Liver (tissue), 9 donors: ENCODE results near the gene AKNA. TPM values are rescaled to one million over a fixed set of nuclear protein-coding genes. Genes with fewer than 3 reads are reported as not detected.

Experiments used
- DNase-seq: peaks from one replicate; pipeline ENCODE4 v3.0.0-alpha.2; 2017; ENCODE audit warnings: low spot score
- H3K27ac ChIP-seq, 2 donors: one replicate each; pipeline ENCODE4 v1.7.0; 2013; ENCODE audit warnings: inconsistent platforms in 2 of 2, low read length in 2 of 2, control low read depth in 1 of 2, low read depth in 1 of 2, mild to moderate bottlenecking in 1 of 2
- H3K27me3 ChIP-seq, 4 donors: one replicate each; pipeline versions ENCODE4 v1.6.1 to v1.7.0; 2013; ENCODE audit warnings: low read length in 3 of 4, inconsistent platforms in 1 of 4, mild to moderate bottlenecking in 1 of 4, moderate library complexity in 1 of 4; ENCODE audit not compliant: control insufficient read depth in 4 of 4, insufficient read depth in 4 of 4
- H3K36me3 ChIP-seq, 4 donors: one replicate each; pipeline versions ENCODE4 v1.6.1 to v1.7.0; 2013; ENCODE audit warnings: low read length in 3 of 4, mild to moderate bottlenecking in 3 of 4, low read depth in 1 of 4, moderate library complexity in 1 of 4; ENCODE audit not compliant: control insufficient read depth in 4 of 4, insufficient read depth in 3 of 4
- H3K4me1 ChIP-seq, 4 donors: one replicate each; pipeline versions ENCODE4 v1.6.1 to v1.7.0; 2013; ENCODE audit warnings: low read length in 3 of 4, mild to moderate bottlenecking in 3 of 4, moderate library complexity in 1 of 4; ENCODE audit not compliant: control insufficient read depth in 4 of 4, insufficient read depth in 4 of 4
- H3K4me3 ChIP-seq, 3 donors: one replicate each; pipeline versions ENCODE4 v1.6.1 to v1.7.0; 2013; ENCODE audit warnings: low read length in 3 of 3, control low read depth in 1 of 3, low read depth in 1 of 3, mild to moderate bottlenecking in 1 of 3
- H3K9ac ChIP-seq, 2 donors: one replicate each; pipeline ENCODE4 v1.7.0; 2013; ENCODE audit warnings: low read length in 2 of 2, mild to moderate bottlenecking in 2 of 2, moderate library complexity in 2 of 2, control low read depth in 1 of 2, low read depth in 1 of 2
- H3K9me3 ChIP-seq, 4 donors: one replicate each; pipeline versions ENCODE4 v1.6.1 to v1.7.0; 2013; ENCODE audit warnings: low read length in 3 of 4; ENCODE audit not compliant: control insufficient read depth in 4 of 4
- EGR1 ChIP-seq, 2 donors: IDR thresholded peaks; 2 replicates each; pipeline ENCODE4 v1.6.1; 2016 to 2018; ENCODE audit warnings: antibody characterized with exemption in 2 of 2, low read depth in 2 of 2
- FOXA1 ChIP-seq: IDR thresholded peaks from 2 replicates; pipeline ENCODE4 v1.6.1; 2016; ENCODE audit warnings: antibody characterized with exemption
- FOXA2 ChIP-seq: IDR thresholded peaks from 2 replicates; pipeline ENCODE4 v1.6.1; 2016; ENCODE audit warnings: antibody characterized with exemption
- GABPA ChIP-seq, 2 donors: IDR thresholded peaks in 1 of 2; conservative IDR thresholded peaks in 1 of 2; 2 replicates each; pipeline ENCODE4 v1.6.1; 2016; ENCODE audit warnings: antibody characterized with exemption in 2 of 2, mild to moderate bottlenecking in 1 of 2, moderate library complexity in 1 of 2
- HNF4G ChIP-seq: IDR thresholded peaks from 2 replicates; pipeline ENCODE4 v1.6.1; 2016; ENCODE audit warnings: antibody characterized with exemption
- JUND ChIP-seq, 2 donors: IDR thresholded peaks; 2 replicates each; pipeline ENCODE4 v1.6.1; 2016; ENCODE audit warnings: antibody characterized with exemption in 2 of 2
- NR2F2 ChIP-seq: IDR thresholded peaks from 2 replicates; pipeline ENCODE4 v1.6.1; 2016; ENCODE audit warnings: antibody characterized with exemption
- RAD21 ChIP-seq, 2 donors: IDR thresholded peaks; 2 replicates each; pipeline ENCODE4 v1.6.1; 2016; ENCODE audit warnings: antibody characterized with exemption in 2 of 2, mild to moderate bottlenecking in 2 of 2
- SP1 ChIP-seq: IDR thresholded peaks from 2 replicates; pipeline ENCODE4 v1.6.1; 2018; ENCODE audit warnings: antibody characterized with exemption, mild to moderate bottlenecking
- TAF1 ChIP-seq: conservative IDR thresholded peaks from 2 replicates; pipeline ENCODE4 v1.6.1; 2016; ENCODE audit warnings: antibody characterized with exemption, mild to moderate bottlenecking
- YY1 ChIP-seq: IDR thresholded peaks from 2 replicates; pipeline ENCODE4 v1.6.1; 2016; ENCODE audit warnings: antibody characterized with exemption, mild to moderate bottlenecking
- WGBS: extraction: QIAGEN DNeasy Blood & Tissue Kit; methylation state at CpG from one replicate; pipeline ENCODE4 v1.1.7; 2013; 5-methylcytosine and 5-hydroxymethylcytosine counted together
- polyA plus RNA-seq, 2 donors: library from polyadenylated mRNA; stranded (reverse) in 1 of 2; unstranded in 1 of 2; fragments of 200-250 nt in 1 of 2; fragments of >200 nt in 1 of 2; fragmentation: Nextera tagmentation in 1 of 2; extraction: Ambion mirVana in 1 of 2; gene quantifications; one replicate each; pipeline versions ENCODE4 v1.2.1 to v1.2.3, GENCODE V29; 2013 to 2015
- total RNA-seq, 2 donors: library from RNA; depleted of rRNA; stranded (reverse); fragments of >200 nt; gene quantifications; one replicate each; pipeline ENCODE4 v1.2.3, GENCODE V29; 2014
- TF ChIP-seq, protein P1 (sequence below): IDR thresholded peaks from 2 replicates; pipeline ENCODE4 v1.6.1; 2016; ENCODE audit warnings: antibody characterized with exemption, mild to moderate bottlenecking
- TF ChIP-seq, protein P2 (sequence below): fragments of 150-350 bp; IDR thresholded peaks from 2 replicates; pipeline ENCODE4 v1.5.1; 2017; ENCODE audit warnings: improper control_type of control experiment, low read depth, low read length; ENCODE audit not compliant: missing input control
- TF ChIP-seq, protein P3 (sequence below): IDR thresholded peaks from 2 replicates; pipeline ENCODE4 v1.6.1; 2016; ENCODE audit warnings: antibody characterized with exemption
- TF ChIP-seq, protein P4 (sequence below): IDR thresholded peaks from 2 replicates; pipeline ENCODE4 v1.6.1; 2016; ENCODE audit warnings: antibody characterized with exemption
- donor health status: healthy.
- donor health status: healthy.
- donor health status: healthy.
- donor health status: healthy.
- donor health status: healthy.

The AKNA gene
- total and polyA plus RNA-seq, 4 donors, result 4.2 to 31.7 (median 6.9) TPM

DNA sequence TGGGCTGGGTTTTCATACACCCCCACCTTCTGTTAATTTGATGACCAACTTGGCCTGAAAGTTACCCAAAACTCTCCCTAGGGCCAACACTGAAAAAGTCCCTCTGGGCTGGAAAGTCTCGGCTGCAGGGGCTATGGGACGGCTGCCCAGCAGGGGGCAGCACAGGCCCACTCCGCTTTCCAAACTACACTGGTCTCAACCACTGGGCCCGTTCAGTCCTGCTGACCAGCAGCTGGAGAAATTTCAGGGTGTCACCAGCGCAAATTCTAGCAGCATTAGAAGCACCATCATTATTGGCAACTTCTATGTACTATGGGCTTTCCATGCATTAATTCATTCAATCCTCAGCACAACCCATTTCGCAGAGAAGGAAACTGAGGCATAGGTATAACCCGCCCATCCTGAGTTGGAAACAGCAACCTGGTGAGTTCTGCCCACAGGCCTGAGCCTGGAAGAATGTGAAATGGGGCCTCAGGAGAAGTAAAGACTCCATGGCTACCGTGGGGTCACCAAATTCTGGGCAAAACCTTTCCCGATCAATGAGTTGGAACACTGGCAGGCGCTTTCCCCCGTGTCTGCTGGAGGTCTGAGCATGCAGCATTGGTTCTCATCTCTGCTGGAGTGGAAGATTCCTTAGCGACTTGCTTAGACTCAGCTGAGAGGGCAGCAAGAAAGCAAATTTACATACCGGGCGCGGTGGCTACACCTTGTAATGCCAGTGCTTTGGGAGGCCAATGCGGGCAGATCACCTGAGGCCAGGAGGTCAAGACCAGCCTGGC lies 48.5 kb downstream of the AKNA start:
- H3K9me3 ChIP-seq, result no peaks in the 10 kb centered on the region
- H3K27me3 ChIP-seq, result no peaks in the 10 kb centered on the region
- 81% methylated on average over 16 of the region's 16 CpGs for WGBS
- H3K4me1 ChIP-seq, result no peaks in the 10 kb centered on the region
- TF ChIP-seq FOXA1 (no peak), RAD21 (IDR thresholded peaks at IDR 0.05) (peak; percentile 84 to 92), SP1 (no peak), GABPA (IDR thresholded peaks at IDR 0.05 in 1 of 2, conservative IDR thresholded peaks at IDR 0.05 in 1 of 2) (no peak), TAF1 (no peak)
- TF ChIP-seq, protein P1, sequence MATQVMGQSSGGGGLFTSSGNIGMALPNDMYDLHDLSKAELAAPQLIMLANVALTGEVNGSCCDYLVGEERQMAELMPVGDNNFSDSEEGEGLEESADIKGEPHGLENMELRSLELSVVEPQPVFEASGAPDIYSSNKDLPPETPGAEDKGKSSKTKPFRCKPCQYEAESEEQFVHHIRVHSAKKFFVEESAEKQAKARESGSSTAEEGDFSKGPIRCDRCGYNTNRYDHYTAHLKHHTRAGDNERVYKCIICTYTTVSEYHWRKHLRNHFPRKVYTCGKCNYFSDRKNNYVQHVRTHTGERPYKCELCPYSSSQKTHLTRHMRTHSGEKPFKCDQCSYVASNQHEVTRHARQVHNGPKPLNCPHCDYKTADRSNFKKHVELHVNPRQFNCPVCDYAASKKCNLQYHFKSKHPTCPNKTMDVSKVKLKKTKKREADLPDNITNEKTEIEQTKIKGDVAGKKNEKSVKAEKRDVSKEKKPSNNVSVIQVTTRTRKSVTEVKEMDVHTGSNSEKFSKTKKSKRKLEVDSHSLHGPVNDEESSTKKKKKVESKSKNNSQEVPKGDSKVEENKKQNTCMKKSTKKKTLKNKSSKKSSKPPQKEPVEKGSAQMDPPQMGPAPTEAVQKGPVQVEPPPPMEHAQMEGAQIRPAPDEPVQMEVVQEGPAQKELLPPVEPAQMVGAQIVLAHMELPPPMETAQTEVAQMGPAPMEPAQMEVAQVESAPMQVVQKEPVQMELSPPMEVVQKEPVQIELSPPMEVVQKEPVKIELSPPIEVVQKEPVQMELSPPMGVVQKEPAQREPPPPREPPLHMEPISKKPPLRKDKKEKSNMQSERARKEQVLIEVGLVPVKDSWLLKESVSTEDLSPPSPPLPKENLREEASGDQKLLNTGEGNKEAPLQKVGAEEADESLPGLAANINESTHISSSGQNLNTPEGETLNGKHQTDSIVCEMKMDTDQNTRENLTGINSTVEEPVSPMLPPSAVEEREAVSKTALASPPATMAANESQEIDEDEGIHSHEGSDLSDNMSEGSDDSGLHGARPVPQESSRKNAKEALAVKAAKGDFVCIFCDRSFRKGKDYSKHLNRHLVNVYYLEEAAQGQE, result no peak
- TF ChIP-seq, protein P2, sequence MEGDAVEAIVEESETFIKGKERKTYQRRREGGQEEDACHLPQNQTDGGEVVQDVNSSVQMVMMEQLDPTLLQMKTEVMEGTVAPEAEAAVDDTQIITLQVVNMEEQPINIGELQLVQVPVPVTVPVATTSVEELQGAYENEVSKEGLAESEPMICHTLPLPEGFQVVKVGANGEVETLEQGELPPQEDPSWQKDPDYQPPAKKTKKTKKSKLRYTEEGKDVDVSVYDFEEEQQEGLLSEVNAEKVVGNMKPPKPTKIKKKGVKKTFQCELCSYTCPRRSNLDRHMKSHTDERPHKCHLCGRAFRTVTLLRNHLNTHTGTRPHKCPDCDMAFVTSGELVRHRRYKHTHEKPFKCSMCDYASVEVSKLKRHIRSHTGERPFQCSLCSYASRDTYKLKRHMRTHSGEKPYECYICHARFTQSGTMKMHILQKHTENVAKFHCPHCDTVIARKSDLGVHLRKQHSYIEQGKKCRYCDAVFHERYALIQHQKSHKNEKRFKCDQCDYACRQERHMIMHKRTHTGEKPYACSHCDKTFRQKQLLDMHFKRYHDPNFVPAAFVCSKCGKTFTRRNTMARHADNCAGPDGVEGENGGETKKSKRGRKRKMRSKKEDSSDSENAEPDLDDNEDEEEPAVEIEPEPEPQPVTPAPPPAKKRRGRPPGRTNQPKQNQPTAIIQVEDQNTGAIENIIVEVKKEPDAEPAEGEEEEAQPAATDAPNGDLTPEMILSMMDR, result peak; percentile 79
- TF ChIP-seq, protein P3, sequence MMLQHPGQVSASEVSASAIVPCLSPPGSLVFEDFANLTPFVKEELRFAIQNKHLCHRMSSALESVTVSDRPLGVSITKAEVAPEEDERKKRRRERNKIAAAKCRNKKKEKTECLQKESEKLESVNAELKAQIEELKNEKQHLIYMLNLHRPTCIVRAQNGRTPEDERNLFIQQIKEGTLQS, result no peak
- TF ChIP-seq, protein P4, sequence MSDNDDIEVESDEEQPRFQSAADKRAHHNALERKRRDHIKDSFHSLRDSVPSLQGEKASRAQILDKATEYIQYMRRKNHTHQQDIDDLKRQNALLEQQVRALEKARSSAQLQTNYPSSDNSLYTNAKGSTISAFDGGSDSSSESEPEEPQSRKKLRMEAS, result no peak
- no peak overlapping the region for H3K4me3 ChIP-seq
- peaks cover 5 to 74% (median 47%) of the 10 kb centered on the region in 4 donors for H3K36me3 ChIP-seq
- DNase-seq, result peak; percentile 60
- H3K9ac ChIP-seq, result no peak overlapping the region
- no peak overlapping the region for H3K27ac ChIP-seq

DNA sequence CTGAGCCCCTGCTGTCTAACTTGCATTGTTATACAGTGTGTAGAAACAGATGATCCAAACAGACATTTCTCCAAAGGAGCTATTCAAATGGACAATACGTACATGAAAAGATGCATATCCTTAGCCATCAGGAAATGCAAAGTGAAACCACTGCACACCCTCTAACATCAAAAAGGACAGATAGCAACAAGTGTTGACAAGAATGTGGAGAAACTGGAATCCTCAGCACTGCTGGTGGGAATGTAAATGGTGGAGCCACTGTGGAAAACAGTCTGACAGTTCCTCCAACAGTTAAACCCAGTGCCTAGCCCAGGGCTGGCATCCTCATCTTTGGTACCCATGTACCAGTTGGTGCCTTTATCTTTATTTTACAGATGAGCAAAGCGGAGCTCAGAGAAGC lies 49.6 kb downstream of the AKNA start:
- Histone ChIP-seq H3K27ac (no peak overlapping the region), H3K4me1 (no peaks in the 10 kb centered on the region), H3K27me3 (no peaks in the 10 kb centered on the region), H3K4me3 (no peak overlapping the region), H3K9ac (no peak overlapping the region), H3K9me3 (no peaks in the 10 kb centered on the region), H3K36me3 (peaks cover 5 to 63% (median 38%) of the 10 kb centered on the region in 4 donors)
- no peak for DNase-seq
- 95% methylated on average over 2 of the region's 2 CpGs for WGBS
- TF ChIP-seq TAF1 (no peak), YY1 (no peak), NR2F2 (no peak), RAD21 (IDR thresholded peaks at IDR 0.05) (no peak), SP1 (no peak), EGR1 (IDR thresholded peaks at IDR 0.05; ENCODE audit: low read depth in 2 of 2) (no peak), GABPA (IDR thresholded peaks at IDR 0.05 in 1 of 2, conservative IDR thresholded peaks at IDR 0.05 in 1 of 2) (no peak), FOXA2 (no peak), HNF4G (no peak), JUND (IDR thresholded peaks at IDR 0.05) (no peak)
- TF ChIP-seq, protein P2, result no peak
- TF ChIP-seq, protein P1, result no peak
- TF ChIP-seq, protein P4, result no peak
- TF ChIP-seq, protein P3, result no peak
